IMR-90 (cell line): ENCODE data around the gene OR4B1. TPM values are rescaled to one million over a fixed set of nuclear protein-coding genes. Genes with fewer than 3 reads are reported as not detected.

ENCODE experiments used
- ATAC-seq: fragments of 200-7000 bp; cut with Tn5 transposase; 2 replicates; pipeline ENCODE4 v1.9.1; 2020; ENCODE audit warnings: low read depth, mild to moderate bottlenecking, moderate library complexity
- BruUV-seq: library from RNA; stranded (reverse); fragments of 400-500 nt; replicated peaks from 2 replicates; lab custom pipeline; 2021; lab: Mats Ljungman, UMichigan
- CTCF ChIA-PET: fragments of 300-600 bp; formaldehyde crosslinking; extraction: SDS; loops from one replicate; lab custom pipeline; 2021; ENCODE audit warnings: antibody characterized with exemption; lab: Yijun Ruan, JAX
- POLR2A ChIA-PET: fragments of 300-600 bp; sonication (Branson Sonifier 250); formaldehyde crosslinking; loops from one replicate; lab custom pipeline; 2022; ENCODE audit warnings: antibody characterized with exemption; ENCODE audit not compliant: unreplicated experiment; lab: Charles Lee
- DNase-seq: peaks from one replicate; pipeline ENCODE4 v3.0.0; 2013
- H2AFZ ChIP-seq: replicated peaks from 2 replicates; pipeline ENCODE3; 2013; ENCODE audit warnings: low read length, mild to moderate bottlenecking; ENCODE audit not compliant: poor library complexity
- H2AK5ac ChIP-seq: 2 replicates; pipeline ENCODE4 v1.6.1; 2013; ENCODE audit warnings: low read depth, low read length, inconsistent platforms
- H2AK9ac ChIP-seq: replicated peaks from 2 replicates; pipeline ENCODE3; 2013; ENCODE audit warnings: mild to moderate bottlenecking, low read depth, low read length, moderate library complexity; ENCODE audit not compliant: poor library complexity
- H2BK120ac ChIP-seq: 2 replicates; pipeline ENCODE4 v1.6.1; 2013; ENCODE audit warnings: low read depth, low read length, inconsistent platforms
- H2BK15ac ChIP-seq: 3 replicates; pipeline ENCODE4 v1.6.1; 2013; ENCODE audit warnings: low read depth, low read length, inconsistent platforms
- H2BK20ac ChIP-seq: 2 replicates; pipeline ENCODE4 v1.6.1; 2013; ENCODE audit warnings: low read depth, mild to moderate bottlenecking, inconsistent platforms, low read length, moderate library complexity
- H2BK5ac ChIP-seq: 2 replicates; pipeline ENCODE4 v1.6.1; 2013; ENCODE audit warnings: mild to moderate bottlenecking, low read depth, low read length, inconsistent platforms; ENCODE audit not compliant: poor library complexity, severe bottlenecking
- H3K14ac ChIP-seq: replicated peaks from 2 replicates; pipeline ENCODE4 v1.6.1; 2013; ENCODE audit warnings: low read depth, low read length, inconsistent platforms
- H3K18ac ChIP-seq: 2 replicates; pipeline ENCODE4 v1.6.1; 2013; ENCODE audit warnings: low read depth, low read length, control low read depth
- H3K23ac ChIP-seq: 2 replicates; pipeline ENCODE4 v1.6.1; 2013; ENCODE audit warnings: low read depth, low read length, inconsistent platforms
- H3K27ac ChIP-seq: 2 replicates; pipeline ENCODE4 v1.5.1; 2013; ENCODE audit warnings: mild to moderate bottlenecking, control low read depth, low read length; ENCODE audit not compliant: insufficient read depth
- H3K27me3 ChIP-seq: 2 replicates; pipeline ENCODE4 v1.6.1; 2013; ENCODE audit warnings: low read length; ENCODE audit not compliant: control insufficient read depth, insufficient read depth
- H3K36me3 ChIP-seq: 2 replicates; pipeline ENCODE4 v1.6.1; 2013; ENCODE audit warnings: low read length, mixed read lengths; ENCODE audit not compliant: control insufficient read depth, insufficient read depth
- H3K4ac ChIP-seq: 2 replicates; pipeline ENCODE4 v1.6.1; 2013; ENCODE audit warnings: low read depth, low read length, inconsistent platforms
- H3K4me1 ChIP-seq: 2 replicates; pipeline ENCODE4 v1.6.1; 2013; ENCODE audit warnings: low read length, mixed read lengths; ENCODE audit not compliant: control insufficient read depth, insufficient read depth
- H3K4me2 ChIP-seq: 2 replicates; pipeline ENCODE4 v1.6.1; 2013; ENCODE audit warnings: low read depth, mild to moderate bottlenecking, control low read depth, low read length, moderate library complexity
- H3K4me3 ChIP-seq: 2 replicates; pipeline ENCODE4 v1.5.1; 2013; ENCODE audit warnings: low read depth, mild to moderate bottlenecking, control low read depth, low read length, moderate library complexity; ENCODE audit not compliant: insufficient read depth
- H3K56ac ChIP-seq: 2 replicates; pipeline ENCODE4 v1.6.1; 2013; ENCODE audit warnings: low read length, inconsistent platforms; ENCODE audit not compliant: insufficient read depth; ENCODE audit errors: extremely low read depth
- H3K79me1 ChIP-seq, 2 experiments: 2 replicates each; pipeline ENCODE4 v1.6.1; 2013; ENCODE audit warnings: low read length in 2 of 2, inconsistent platforms in 1 of 2, low read depth in 1 of 2
- H3K9ac ChIP-seq: 2 replicates; pipeline ENCODE4 v1.6.1; 2013; ENCODE audit warnings: low read depth, low read length, control low read depth
- H3K9me1 ChIP-seq: 2 replicates; pipeline ENCODE4 v1.6.1; 2013; ENCODE audit warnings: low read length, inconsistent platforms; ENCODE audit not compliant: insufficient read depth
- H3K9me3 ChIP-seq: 2 replicates; pipeline ENCODE4 v1.6.1; 2013; ENCODE audit warnings: low read length; ENCODE audit not compliant: control insufficient read depth, insufficient read depth
- H4K20me1 ChIP-seq: 2 replicates; pipeline ENCODE4 v1.6.1; 2013; ENCODE audit warnings: low read length, inconsistent platforms; ENCODE audit not compliant: insufficient read depth
- H4K5ac ChIP-seq: 2 replicates; pipeline ENCODE4 v1.6.1; 2013; ENCODE audit warnings: mild to moderate bottlenecking, low read depth, low read length, control low read depth
- H4K8ac ChIP-seq, 2 experiments: 2 replicates each; pipeline ENCODE4 v1.6.1; 2013; ENCODE audit warnings: low read depth in 2 of 2, low read length in 2 of 2, control low read depth in 1 of 2, inconsistent platforms in 1 of 2
- H4K91ac ChIP-seq: 2 replicates; pipeline ENCODE4 v1.6.1; 2013; ENCODE audit warnings: low read depth, low read length, inconsistent platforms; ENCODE audit not compliant: insufficient read depth
- BHLHE40 ChIP-seq: fragments of 150-350 bp; IDR thresholded peaks from 2 replicates; pipeline ENCODE4 v1.6.1; 2016; ENCODE audit warnings: mild to moderate bottlenecking, low read depth, low read length
- CEBPB ChIP-seq: IDR thresholded peaks from 2 replicates; pipeline ENCODE4 v1.6.1; 2012; ENCODE audit warnings: low read depth, low read length, improper control_type of control experiment
- CHD1 ChIP-seq: IDR thresholded peaks from 2 replicates; pipeline ENCODE4 v1.6.1; 2012; ENCODE audit warnings: low read depth, low read length, improper control_type of control experiment
- CTCF ChIP-seq: conservative IDR thresholded peaks from 2 replicates; pipeline ENCODE4 v1.5.1; 2012; ENCODE audit warnings: mild to moderate bottlenecking, low read depth, low read length, improper control_type of control experiment
- ELK1 ChIP-seq: fragments of 150-350 bp; IDR thresholded peaks from 2 replicates; pipeline ENCODE4 v1.6.1; 2016; ENCODE audit warnings: low read depth, mild to moderate bottlenecking, low read length, moderate library complexity, borderline replicate concordance
- FOS ChIP-seq: fragments of 150-350 bp; IDR thresholded peaks from 2 replicates; pipeline ENCODE4 v1.6.1; 2016; ENCODE audit warnings: low read depth, low read length
- MAFK ChIP-seq: IDR thresholded peaks from 2 replicates; pipeline ENCODE4 v1.6.1; 2012; ENCODE audit warnings: low read depth, low read length, improper control_type of control experiment
- MAZ ChIP-seq: IDR thresholded peaks from 2 replicates; pipeline ENCODE4 v1.6.1; 2012; ENCODE audit warnings: low read depth, mild to moderate bottlenecking, low read length, improper control_type of control experiment, moderate library complexity, borderline replicate concordance
- MXI1 ChIP-seq: IDR thresholded peaks from 2 replicates; pipeline ENCODE4 v1.6.1; 2012; ENCODE audit warnings: low read depth, mild to moderate bottlenecking, low read length, moderate library complexity, borderline replicate concordance
- NFE2L2 ChIP-seq: fragments of 150-350 bp; IDR thresholded peaks from 2 replicates; pipeline ENCODE4 v1.6.1; 2016; ENCODE audit warnings: low read depth, mild to moderate bottlenecking, low read length
- POLR2A ChIP-seq: IDR thresholded peaks from 2 replicates; pipeline ENCODE4 v1.6.1; 2012; ENCODE audit warnings: mild to moderate bottlenecking, low read depth, low read length
- RAD21 ChIP-seq: IDR thresholded peaks from 2 replicates; pipeline ENCODE4 v1.6.1; 2012; ENCODE audit warnings: low read length, improper control_type of control experiment
- RCOR1 ChIP-seq: IDR thresholded peaks from 2 replicates; pipeline ENCODE4 v1.6.1; 2012; ENCODE audit warnings: mild to moderate bottlenecking, low read length, improper control_type of control experiment; ENCODE audit not compliant: insufficient replicate concordance
- RFX5 ChIP-seq: IDR thresholded peaks from 2 replicates; pipeline ENCODE4 v1.8.0; 2012; ENCODE audit warnings: low read depth, mild to moderate bottlenecking, low read length, moderate library complexity
- SMC3 ChIP-seq: fragments of 150-350 bp; IDR thresholded peaks from 2 replicates; pipeline ENCODE4 v1.6.1; 2016; ENCODE audit warnings: low read depth, mild to moderate bottlenecking, antibody characterized with exemption, low read length, moderate library complexity
- USF2 ChIP-seq: fragments of 150-350 bp; IDR thresholded peaks from 2 replicates; pipeline ENCODE4 v1.6.1; 2017; ENCODE audit warnings: mild to moderate bottlenecking, antibody characterized with exemption, low read length, low read depth
- dilution Hi-C: fragments of 300-500 bp; cut with HindIII; formaldehyde crosslinking; loops from one replicate; pipeline ENCODE4 v1.14.3; 2018; ENCODE audit warnings: low sequenced_read_pairs; ENCODE audit not compliant: unreplicated experiment
- in situ Hi-C: fragments of 300-500 bp; cut with MboI; formaldehyde crosslinking; loops from 3 replicates; pipeline ENCODE4 v1.14.3; 2019; ENCODE audit warnings: low sequenced_read_pairs, inconsistent platforms, mixed read lengths
- intact Hi-C: fragments of 100-400 bp; cut with micrococcal nuclease; formaldehyde crosslinking; loops from 2 replicates; pipeline ENCODE4 v1.10.0; 2022
- polyA plus RNA-seq, 3 experiments: library from polyadenylated mRNA; depleted of rRNA; stranded (reverse); fragments of >200 nt; gene quantifications; 2 replicates each; pipeline ENCODE4 v1.2.3, GENCODE V29; 2012; ENCODE audit warnings: low replicate concordance in 1 of 3
- total RNA-seq: library from RNA; depleted of rRNA; stranded (reverse); fragments of >200 nt; gene quantifications from 2 replicates; pipeline ENCODE4 v1.2.3, GENCODE V29; 2012

The OR4B1 gene
- total and polyA plus RNA-seq, 2 of the 4 experiments (the other 2 are of a cell fraction): not detected

GRCh38 chr11:48244804-48245203 is 28.2 kb downstream of the OR4B1 start, which contains the start of gene OR4X2:
OR4X2 (plus strand) TSS chr11:48245104; CDS start chr11:48245104, 0 bp downstream.
- Histone ChIP-seq H3K27me3 (no peaks in the 10 kb centered on the region), H2AFZ (no peak within 1 kb of the TSS), H3K79me1 (no peaks in the 10 kb centered on the region), H3K23ac (no peak within 1 kb of the TSS), H4K5ac (no peak within 1 kb of the TSS), H2BK20ac (no peak within 1 kb of the TSS), H4K91ac (no peak within 1 kb of the TSS), H2BK120ac (no peak within 1 kb of the TSS), H2BK5ac (no peak within 1 kb of the TSS), H3K9ac (no peak within 1 kb of the TSS), H3K27ac (no peak within 1 kb of the TSS), H3K4me1 (no peaks in the 10 kb centered on the region), H3K14ac (no peak within 1 kb of the TSS), H4K8ac (no peak within 1 kb of the TSS), H3K18ac (no peak within 1 kb of the TSS), H3K4me3 (no peak within 1 kb of the TSS), H4K20me1 (no peaks in the 10 kb centered on the region), H3K9me1 (no peaks in the 10 kb centered on the region), H2BK15ac (no peak within 1 kb of the TSS), H2AK5ac (no peak within 1 kb of the TSS), H3K36me3 (no peaks in the 10 kb centered on the region), H3K4me2 (no peak within 1 kb of the TSS), H3K9me3 (0 out of 2 replicates have a peak, but pooled peaks cover 2% of the 10 kb centered on the region), H2AK9ac (no peak within 1 kb of the TSS), H3K56ac (no peak within 1 kb of the TSS), H3K4ac (no peak within 1 kb of the TSS)
- no peak for ATAC-seq
- intact Hi-C loops (no loop called here), dilution Hi-C loops (no loop called here), in situ Hi-C loops (no loop called here)
- DNase-seq: no peak
- BruUV-seq: no TSS peak
- ChIA-PET CTCF (no interaction called here), POLR2A (no interaction called here)
- TF ChIP-seq POLR2A (no peak), MXI1 (no peak), BHLHE40 (no peak), FOS (no peak), CEBPB (no peak), RAD21 (no peak), RCOR1 (no peak), MAFK (no peak), USF2 (no peak), CTCF (no peak), SMC3 (no peak), MAZ (no peak), ELK1 (no peak), CHD1 (no peak), NFE2L2 (no peak), RFX5 (no peak)
